Liver (tissue), 3 donors: Measurements from ENCODE around the gene CPLANE2.

Source experiments
- JUND ChIP-seq, 2 donors: IDR thresholded peaks; 2 replicates each; pipeline ENCODE4 v1.6.1; 2016; ENCODE audit warnings: antibody characterized with exemption in 2 of 2
- NR2F2 ChIP-seq: IDR thresholded peaks from 2 replicates; pipeline ENCODE4 v1.6.1; 2016; ENCODE audit warnings: antibody characterized with exemption
- RAD21 ChIP-seq, 2 donors: IDR thresholded peaks; 2 replicates each; pipeline ENCODE4 v1.6.1; 2016; ENCODE audit warnings: antibody characterized with exemption in 2 of 2, mild to moderate bottlenecking in 2 of 2
- TAF1 ChIP-seq: conservative IDR thresholded peaks from 2 replicates; pipeline ENCODE4 v1.6.1; 2016; ENCODE audit warnings: antibody characterized with exemption, mild to moderate bottlenecking
- TF ChIP-seq, protein P1 (sequence below): fragments of 150-350 bp; IDR thresholded peaks from 2 replicates; pipeline ENCODE4 v1.5.1; 2017; ENCODE audit warnings: improper control_type of control experiment, low read depth, low read length; ENCODE audit not compliant: missing input control
- TF ChIP-seq, protein P2 (sequence below): IDR thresholded peaks from 2 replicates; pipeline ENCODE4 v1.6.1; 2016; ENCODE audit warnings: antibody characterized with exemption
- TF ChIP-seq, protein P3 (sequence below): IDR thresholded peaks from 2 replicates; pipeline ENCODE4 v1.6.1; 2016; ENCODE audit warnings: antibody characterized with exemption, mild to moderate bottlenecking
- TF ChIP-seq, protein P4 (sequence below): IDR thresholded peaks from 2 replicates; pipeline ENCODE4 v1.6.1; 2016; ENCODE audit warnings: antibody characterized with exemption
- donor health status: healthy.
- donor health status: healthy.

DNA sequence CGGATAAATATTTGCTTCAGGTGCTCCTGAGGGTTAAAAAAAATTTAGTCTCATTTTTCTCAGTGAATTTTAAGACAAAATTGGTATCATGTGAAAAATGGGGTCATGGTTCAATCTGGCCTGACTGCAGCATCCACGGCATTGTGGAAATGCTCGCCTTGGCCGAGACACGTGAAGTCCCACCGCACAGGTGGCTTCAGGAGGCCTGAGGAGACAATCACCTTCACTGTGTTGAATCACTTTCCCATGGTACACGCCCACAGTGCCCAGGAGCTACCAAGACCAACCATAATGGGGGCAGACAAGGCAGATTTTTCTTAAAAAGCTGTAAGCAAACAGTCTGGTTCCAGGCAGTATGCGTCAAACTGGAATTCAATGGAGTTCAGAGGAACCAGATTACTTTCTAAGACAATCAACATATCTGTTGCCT is 11.0 kb upstream of the CPLANE2 start:
- TF ChIP-seq, protein P1, sequence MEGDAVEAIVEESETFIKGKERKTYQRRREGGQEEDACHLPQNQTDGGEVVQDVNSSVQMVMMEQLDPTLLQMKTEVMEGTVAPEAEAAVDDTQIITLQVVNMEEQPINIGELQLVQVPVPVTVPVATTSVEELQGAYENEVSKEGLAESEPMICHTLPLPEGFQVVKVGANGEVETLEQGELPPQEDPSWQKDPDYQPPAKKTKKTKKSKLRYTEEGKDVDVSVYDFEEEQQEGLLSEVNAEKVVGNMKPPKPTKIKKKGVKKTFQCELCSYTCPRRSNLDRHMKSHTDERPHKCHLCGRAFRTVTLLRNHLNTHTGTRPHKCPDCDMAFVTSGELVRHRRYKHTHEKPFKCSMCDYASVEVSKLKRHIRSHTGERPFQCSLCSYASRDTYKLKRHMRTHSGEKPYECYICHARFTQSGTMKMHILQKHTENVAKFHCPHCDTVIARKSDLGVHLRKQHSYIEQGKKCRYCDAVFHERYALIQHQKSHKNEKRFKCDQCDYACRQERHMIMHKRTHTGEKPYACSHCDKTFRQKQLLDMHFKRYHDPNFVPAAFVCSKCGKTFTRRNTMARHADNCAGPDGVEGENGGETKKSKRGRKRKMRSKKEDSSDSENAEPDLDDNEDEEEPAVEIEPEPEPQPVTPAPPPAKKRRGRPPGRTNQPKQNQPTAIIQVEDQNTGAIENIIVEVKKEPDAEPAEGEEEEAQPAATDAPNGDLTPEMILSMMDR, result no peak
- no peak for TF ChIP-seq NR2F2
- TF ChIP-seq, protein P2, sequence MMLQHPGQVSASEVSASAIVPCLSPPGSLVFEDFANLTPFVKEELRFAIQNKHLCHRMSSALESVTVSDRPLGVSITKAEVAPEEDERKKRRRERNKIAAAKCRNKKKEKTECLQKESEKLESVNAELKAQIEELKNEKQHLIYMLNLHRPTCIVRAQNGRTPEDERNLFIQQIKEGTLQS, result no peak
- TF ChIP-seq TAF1, result no peak
- TF ChIP-seq JUND (IDR thresholded peaks at IDR 0.05), result no peak
- TF ChIP-seq, protein P3, sequence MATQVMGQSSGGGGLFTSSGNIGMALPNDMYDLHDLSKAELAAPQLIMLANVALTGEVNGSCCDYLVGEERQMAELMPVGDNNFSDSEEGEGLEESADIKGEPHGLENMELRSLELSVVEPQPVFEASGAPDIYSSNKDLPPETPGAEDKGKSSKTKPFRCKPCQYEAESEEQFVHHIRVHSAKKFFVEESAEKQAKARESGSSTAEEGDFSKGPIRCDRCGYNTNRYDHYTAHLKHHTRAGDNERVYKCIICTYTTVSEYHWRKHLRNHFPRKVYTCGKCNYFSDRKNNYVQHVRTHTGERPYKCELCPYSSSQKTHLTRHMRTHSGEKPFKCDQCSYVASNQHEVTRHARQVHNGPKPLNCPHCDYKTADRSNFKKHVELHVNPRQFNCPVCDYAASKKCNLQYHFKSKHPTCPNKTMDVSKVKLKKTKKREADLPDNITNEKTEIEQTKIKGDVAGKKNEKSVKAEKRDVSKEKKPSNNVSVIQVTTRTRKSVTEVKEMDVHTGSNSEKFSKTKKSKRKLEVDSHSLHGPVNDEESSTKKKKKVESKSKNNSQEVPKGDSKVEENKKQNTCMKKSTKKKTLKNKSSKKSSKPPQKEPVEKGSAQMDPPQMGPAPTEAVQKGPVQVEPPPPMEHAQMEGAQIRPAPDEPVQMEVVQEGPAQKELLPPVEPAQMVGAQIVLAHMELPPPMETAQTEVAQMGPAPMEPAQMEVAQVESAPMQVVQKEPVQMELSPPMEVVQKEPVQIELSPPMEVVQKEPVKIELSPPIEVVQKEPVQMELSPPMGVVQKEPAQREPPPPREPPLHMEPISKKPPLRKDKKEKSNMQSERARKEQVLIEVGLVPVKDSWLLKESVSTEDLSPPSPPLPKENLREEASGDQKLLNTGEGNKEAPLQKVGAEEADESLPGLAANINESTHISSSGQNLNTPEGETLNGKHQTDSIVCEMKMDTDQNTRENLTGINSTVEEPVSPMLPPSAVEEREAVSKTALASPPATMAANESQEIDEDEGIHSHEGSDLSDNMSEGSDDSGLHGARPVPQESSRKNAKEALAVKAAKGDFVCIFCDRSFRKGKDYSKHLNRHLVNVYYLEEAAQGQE, result no peak
- TF ChIP-seq, protein P4, sequence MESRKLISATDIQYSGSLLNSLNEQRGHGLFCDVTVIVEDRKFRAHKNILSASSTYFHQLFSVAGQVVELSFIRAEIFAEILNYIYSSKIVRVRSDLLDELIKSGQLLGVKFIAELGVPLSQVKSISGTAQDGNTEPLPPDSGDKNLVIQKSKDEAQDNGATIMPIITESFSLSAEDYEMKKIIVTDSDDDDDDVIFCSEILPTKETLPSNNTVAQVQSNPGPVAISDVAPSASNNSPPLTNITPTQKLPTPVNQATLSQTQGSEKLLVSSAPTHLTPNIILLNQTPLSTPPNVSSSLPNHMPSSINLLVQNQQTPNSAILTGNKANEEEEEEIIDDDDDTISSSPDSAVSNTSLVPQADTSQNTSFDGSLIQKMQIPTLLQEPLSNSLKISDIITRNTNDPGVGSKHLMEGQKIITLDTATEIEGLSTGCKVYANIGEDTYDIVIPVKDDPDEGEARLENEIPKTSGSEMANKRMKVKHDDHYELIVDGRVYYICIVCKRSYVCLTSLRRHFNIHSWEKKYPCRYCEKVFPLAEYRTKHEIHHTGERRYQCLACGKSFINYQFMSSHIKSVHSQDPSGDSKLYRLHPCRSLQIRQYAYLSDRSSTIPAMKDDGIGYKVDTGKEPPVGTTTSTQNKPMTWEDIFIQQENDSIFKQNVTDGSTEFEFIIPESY, result no peak
- no peak for TF ChIP-seq RAD21 (IDR thresholded peaks at IDR 0.05)
